Measurements from ENCODE around the gene HDDC3. TPM values are rescaled to one million over a fixed set of nuclear protein-coding genes. Genes with fewer than 3 reads are reported as not detected.

Gene HDDC3
- total RNA-seq, 2 donors from 2014 or later = 11.5 to 13.1 TPM

GRCh38 chr15:90892023-90892422 lies 40.3 kb downstream of the HDDC3 start:
- ATAC-seq (ENCODE audit: insufficient number of reproducible peaks, low FRiP score, low read depth) (no peak), DNase-seq (ENCODE audit: low spot score) (no peak)
- TF ChIP-seq CTCF (IDR thresholded peaks at IDR 0.05) = no peak
- H3K9me3 ChIP-seq = no peaks in the 10 kb centered on the region
- H3K4me1 ChIP-seq (ENCODE audit: control insufficient read depth in 1 of 2, low read depth in 2 of 2) = no peaks in the 10 kb centered on the region
- H3K4me3 ChIP-seq = no peak overlapping the region
- no peak overlapping the region for H3K27ac ChIP-seq
- H3K36me3 ChIP-seq = peaks cover 56% of the 10 kb centered on the region
- H3K27me3 ChIP-seq (replicated peaks; ENCODE audit: insufficient read depth) = no peaks in the 10 kb centered on the region

- no peak for DNase-seq (ENCODE audit: low spot score)
- H3K36me3 ChIP-seq = peaks cover 56% of the 10 kb centered on the region
- H3K4me1 ChIP-seq (ENCODE audit: control insufficient read depth in 1 of 2, low read depth in 2 of 2) = peaks cover 0 to under 1% of the 10 kb centered on the region in 2 donors
- TF ChIP-seq CTCF (IDR thresholded peaks at IDR 0.05) = no peak
- no peaks in the 10 kb centered on the region for H3K27me3 ChIP-seq (replicated peaks; ENCODE audit: insufficient read depth)
- no peak overlapping the region for H3K4me3 ChIP-seq
- no peak for ATAC-seq (ENCODE audit: insufficient number of reproducible peaks, low FRiP score, low read depth)
- H3K27ac ChIP-seq = no peak overlapping the region
- no peaks in the 10 kb centered on the region for H3K9me3 ChIP-seq
Measured at GRCh38 chr15:90891346-90891949, 40.9 kb downstream of the HDDC3 start.

DNA sequence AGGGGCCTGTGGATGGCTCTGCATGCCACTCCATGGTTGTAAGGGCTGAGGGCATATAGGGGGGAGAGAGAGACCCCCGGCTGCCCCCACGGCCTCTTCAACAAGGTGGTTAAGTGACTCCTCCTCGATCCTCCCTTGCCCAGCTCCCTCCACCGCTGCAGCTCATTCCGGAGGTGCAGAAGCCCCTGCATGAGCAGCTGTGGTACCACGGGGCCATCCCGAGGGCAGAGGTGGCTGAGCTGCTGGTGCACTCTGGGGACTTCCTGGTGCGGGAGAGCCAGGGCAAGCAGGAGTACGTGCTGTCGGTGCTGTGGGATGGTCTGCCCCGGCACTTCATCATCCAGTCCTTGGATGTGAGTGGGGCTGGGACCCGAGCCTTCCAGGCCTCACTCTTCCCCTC lies 41.5 kb downstream of the HDDC3 start:
- Histone ChIP-seq H3K27ac (no peak overlapping the region), H3K4me1 (ENCODE audit: control insufficient read depth in 1 of 2, low read depth in 2 of 2) (peaks cover 5% of the 10 kb centered on the region in 2 donors), H3K36me3 (peaks cover 56% of the 10 kb centered on the region), H3K27me3 (replicated peaks; ENCODE audit: insufficient read depth) (no peaks in the 10 kb centered on the region), H3K4me3 (no peak overlapping the region), H3K9me3 (no peaks in the 10 kb centered on the region)
- ATAC-seq (ENCODE audit: insufficient number of reproducible peaks, low FRiP score, low read depth) (no peak), DNase-seq (ENCODE audit: low spot score) (no peak)
- no peak for TF ChIP-seq CTCF (IDR thresholded peaks at IDR 0.05)

DNA sequence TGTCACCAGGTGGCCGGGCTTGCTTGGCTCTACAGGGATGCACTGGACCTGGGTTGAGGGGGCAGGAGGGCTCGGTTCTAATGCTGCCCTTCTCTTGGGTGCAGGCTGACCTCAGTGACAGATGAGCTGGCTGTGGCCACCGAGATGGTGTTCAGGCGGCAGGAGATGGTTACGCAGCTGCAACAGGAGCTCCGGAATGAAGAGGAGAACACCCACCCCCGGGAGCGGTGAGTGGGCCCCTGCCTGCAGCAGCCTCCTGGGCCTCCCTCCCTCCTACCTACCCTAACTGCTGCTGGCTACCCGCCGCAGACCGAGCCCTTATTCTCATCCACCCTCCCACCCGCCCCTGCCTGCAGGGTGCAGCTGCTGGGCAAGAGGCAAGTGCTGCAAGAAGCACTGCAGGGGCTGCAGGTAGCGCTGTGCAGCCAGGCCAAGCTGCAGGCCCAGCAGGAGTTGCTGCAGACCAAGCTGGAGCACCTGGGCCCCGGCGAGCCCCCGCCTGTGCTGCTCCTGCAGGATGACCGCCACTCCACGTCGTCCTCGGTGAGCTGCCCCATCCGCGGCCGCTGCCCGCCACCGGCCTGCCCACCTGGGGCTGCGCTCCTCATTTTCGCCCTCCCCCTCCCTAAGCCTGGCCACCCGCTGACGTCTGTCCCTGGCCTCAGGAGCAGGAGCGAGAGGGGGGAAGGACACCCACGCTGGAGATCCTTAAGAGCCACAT lies 42.5 kb downstream of the HDDC3 start:
- ATAC-seq (ENCODE audit: insufficient number of reproducible peaks, low FRiP score, low read depth) (no peak), DNase-seq (ENCODE audit: low spot score) (no peak)
- no peak overlapping the region for H3K4me3 ChIP-seq
- H3K36me3 ChIP-seq = peaks cover 49% of the 10 kb centered on the region
- no peak overlapping the region for H3K27ac ChIP-seq
- TF ChIP-seq CTCF (IDR thresholded peaks at IDR 0.05) = no peak
- no peaks in the 10 kb centered on the region for H3K27me3 ChIP-seq (replicated peaks; ENCODE audit: insufficient read depth)
- no peaks in the 10 kb centered on the region for H3K9me3 ChIP-seq
- H3K4me1 ChIP-seq (ENCODE audit: control insufficient read depth in 1 of 2, low read depth in 2 of 2) = peaks cover 13 to 14% of the 10 kb centered on the region in 2 donors

DNA sequence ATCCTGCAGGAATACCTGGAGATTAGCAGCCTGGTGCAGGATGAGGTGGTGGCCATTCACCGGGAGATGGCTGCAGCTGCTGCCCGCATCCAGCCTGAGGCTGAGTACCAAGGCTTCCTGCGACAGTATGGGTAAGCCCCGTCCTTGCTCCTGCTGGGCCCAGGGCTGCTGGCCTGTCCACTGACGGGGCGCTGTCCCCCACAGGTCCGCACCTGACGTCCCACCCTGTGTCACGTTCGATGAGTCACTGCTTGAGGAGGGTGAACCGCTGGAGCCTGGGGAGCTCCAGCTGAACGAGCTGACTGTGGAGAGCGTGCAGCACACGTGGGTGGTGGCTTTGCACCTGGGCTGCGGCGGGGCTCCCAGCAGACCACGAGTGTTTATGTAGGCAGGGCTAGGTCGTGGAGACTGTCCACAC lies 43.0 kb downstream of the HDDC3 start:
- H3K4me1 ChIP-seq (ENCODE audit: control insufficient read depth in 1 of 2, low read depth in 2 of 2) = peaks cover 19% of the 10 kb centered on the region in 2 donors
- no peak overlapping the region for H3K27ac ChIP-seq
- H3K27me3 ChIP-seq (replicated peaks; ENCODE audit: insufficient read depth) = no peaks in the 10 kb centered on the region
- peaks cover 48% of the 10 kb centered on the region for H3K36me3 ChIP-seq
- DNase-seq (ENCODE audit: low spot score) (no peak), ATAC-seq (ENCODE audit: insufficient number of reproducible peaks, low FRiP score, low read depth) (no peak)
- H3K9me3 ChIP-seq = no peaks in the 10 kb centered on the region
- no peak for TF ChIP-seq CTCF (IDR thresholded peaks at IDR 0.05)
- no peak overlapping the region for H3K4me3 ChIP-seq
